Forelimb muscle (tissue), 1 donor: ENCODE data around the gene CCDC127. TPM values are rescaled to one million over a fixed set of nuclear protein-coding genes. Genes with fewer than 3 reads are reported as not detected.
"Not testable (repeated sequence)": the region's sequence is repeated elsewhere in the genome, so short reads cannot be mapped to it uniquely, and the experiment has no call there.

Experiments used
- DNase-seq: peaks from one replicate; pipeline ENCODE4 v3.0.0-alpha.2; 2013; ENCODE audit warnings: low read depth
- polyA plus RNA-seq: library from polyadenylated mRNA; unstranded; fragments of 120-200 nt; gene quantifications from one replicate; pipeline ENCODE4 v1.2.1, GENCODE V29; 2013; ENCODE audit not compliant: insufficient read length

Gene CCDC127
- polyA plus RNA-seq, result 9.5 TPM

DNA sequence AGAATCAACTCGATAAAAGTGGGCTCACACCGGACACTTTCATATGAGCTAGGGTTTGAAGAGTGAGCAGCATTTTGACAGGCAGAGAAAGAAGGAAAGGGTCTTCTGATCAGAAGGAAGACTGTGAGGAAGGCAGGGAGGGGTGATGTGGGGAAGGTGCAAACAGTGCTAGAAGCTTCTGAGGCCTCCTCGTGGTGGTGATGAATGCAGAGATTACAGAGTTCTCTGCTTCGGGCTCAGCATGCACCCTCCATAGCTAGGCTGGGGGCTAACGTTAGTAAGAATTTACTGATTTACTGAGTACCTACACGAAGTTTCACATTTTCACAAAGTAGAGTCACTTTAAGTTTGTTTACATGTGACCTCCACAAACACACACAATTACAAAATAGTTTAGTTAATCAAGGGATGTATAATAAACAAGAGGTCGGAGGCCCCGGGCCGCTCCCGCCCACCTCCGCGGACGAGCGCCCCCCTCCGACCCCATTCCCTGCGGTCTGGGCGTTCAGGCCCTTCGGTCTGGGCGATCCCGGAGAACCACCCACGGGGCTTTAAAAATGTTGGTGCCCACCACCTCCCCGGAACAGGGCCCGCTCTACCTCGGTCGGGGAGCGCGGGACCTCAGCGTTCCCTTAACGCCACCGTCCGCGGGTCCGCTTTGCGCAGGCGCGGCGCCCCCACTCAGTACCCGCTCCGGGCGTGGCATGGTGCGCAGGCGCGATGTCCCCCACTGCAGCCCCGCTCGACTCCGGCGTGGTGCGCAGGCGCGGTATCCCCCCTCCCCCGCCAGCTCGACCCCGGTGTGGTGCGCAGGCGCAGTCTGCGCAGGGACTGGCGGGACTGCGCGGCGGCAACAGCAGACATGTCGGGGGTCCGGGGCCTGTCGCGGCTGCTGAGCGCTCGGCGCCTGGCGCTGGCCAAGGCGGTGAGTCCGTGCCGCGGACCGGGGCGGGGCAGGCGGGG lies at the start of gene CCDC127, which contains the start of gene SDHA:
Gene CCDC127 (minus strand): TSS at position 660 of the 963 bp plus-strand sequence. CDS start 1,304 bp downstream, outside the sequence.
Gene SDHA (plus strand): TSS at position 827 of the 963 bp plus-strand sequence. CDS start 36 bp downstream, at position 863.
- DNase-seq, result peak; percentile 86

DNA sequence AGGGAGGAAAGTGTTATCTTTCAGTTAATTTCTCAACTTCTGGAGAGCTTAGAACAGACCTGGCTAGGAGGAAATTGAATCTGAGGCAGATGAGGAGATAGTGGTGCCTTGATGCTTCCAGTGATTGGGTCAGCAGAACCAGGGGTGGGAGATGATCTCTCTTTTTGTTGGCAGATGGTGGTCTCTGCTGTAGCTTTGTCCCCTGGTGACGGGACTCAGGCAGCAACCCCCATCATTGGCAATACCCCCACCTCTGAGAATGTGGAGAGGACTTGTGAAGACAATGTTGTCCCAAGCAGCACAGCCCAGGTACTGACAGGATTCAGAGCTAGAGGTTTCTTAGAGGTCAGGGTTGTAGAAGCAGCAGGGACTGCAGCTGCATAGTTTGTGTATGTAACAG lies 49.8 kb upstream of the CCDC127 start:
- no peak for DNase-seq

- not testable (repeated sequence) for DNase-seq
Observed at GRCh38 chr5:266311-267026, 48.5 kb upstream of the CCDC127 start.

GRCh38 chr5:264338-264737 lies 46.4 kb upstream of the CCDC127 start:
- DNase-seq, result no peak

DNA sequence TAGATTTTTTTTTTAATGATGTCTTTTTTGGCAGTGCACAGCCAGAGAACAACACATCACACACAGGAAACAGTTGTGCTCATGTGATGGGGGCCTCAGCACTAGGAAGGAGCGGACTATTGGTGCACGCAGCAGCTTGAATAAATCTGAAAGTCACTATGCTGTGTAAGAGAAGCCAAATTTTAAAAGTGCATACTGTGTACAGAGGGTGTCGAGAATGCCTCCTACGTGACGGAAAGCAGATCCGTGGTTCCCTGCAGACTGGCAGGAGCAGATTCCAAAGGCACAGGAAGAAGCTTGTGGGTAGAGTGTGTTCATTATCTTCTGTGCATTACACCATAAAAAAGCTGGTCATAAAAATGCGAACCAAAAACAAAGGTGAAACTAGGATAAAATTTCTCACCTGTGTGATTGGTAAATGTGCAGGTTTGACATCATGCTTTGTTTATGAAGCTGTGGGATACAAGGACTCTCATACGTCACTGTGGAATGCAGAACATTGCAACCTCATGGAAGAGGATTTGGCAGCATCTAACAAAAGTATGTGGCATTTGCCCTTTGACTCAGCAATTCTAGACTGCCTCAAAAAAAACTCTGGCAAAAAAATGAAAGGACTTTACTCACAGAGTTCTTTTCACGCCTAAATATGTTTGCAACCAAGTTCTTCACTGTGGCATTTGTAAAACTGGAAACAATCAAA lies 45.5 kb upstream of the CCDC127 start:
- not testable (repeated sequence) for DNase-seq

- DNase-seq, result no peak
Observed at GRCh38 chr5:257148-257547, 39.2 kb upstream of the CCDC127 start.

- not testable (repeated sequence) for DNase-seq
Observed at GRCh38 chr5:256347-256746, 38.4 kb upstream of the CCDC127 start.

- not testable (repeated sequence) for DNase-seq
Observed at GRCh38 chr5:255116-255515, 37.2 kb upstream of the CCDC127 start.

- not testable (repeated sequence) for DNase-seq
Observed at GRCh38 chr5:254322-254721, 36.4 kb upstream of the CCDC127 start.

GRCh38 chr5:252546-252945 lies 34.6 kb upstream of the CCDC127 start:
- no peak for DNase-seq

GRCh38 chr5:251975-252374 lies 34.0 kb upstream of the CCDC127 start:
- not testable (repeated sequence) for DNase-seq

DNA sequence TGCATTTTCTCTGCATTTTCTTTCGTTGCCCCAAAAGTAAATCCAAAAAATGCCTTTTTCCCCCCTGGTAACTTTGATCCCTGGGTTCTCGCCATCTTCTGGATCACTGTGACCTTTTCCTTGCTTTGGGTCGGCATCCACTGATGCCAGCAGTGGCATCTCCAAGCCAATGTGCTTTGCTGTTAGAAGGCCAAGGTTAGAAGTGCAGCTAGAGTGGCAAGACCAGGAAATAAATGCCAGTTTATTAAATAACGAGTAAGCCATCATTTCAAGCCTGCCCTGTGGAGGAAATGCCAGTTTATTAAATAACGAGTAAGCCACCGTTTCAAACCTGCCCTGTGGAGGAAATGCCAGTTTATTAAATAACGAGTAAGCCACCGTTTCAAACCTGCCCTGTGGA lies 33.6 kb upstream of the CCDC127 start:
- DNase-seq, result not testable (repeated sequence)

GRCh38 chr5:251016-251415 lies 33.1 kb upstream of the CCDC127 start:
- DNase-seq, result not testable (repeated sequence)

GRCh38 chr5:250396-250795 lies 32.4 kb upstream of the CCDC127 start:
- DNase-seq, result not testable (repeated sequence)

DNA sequence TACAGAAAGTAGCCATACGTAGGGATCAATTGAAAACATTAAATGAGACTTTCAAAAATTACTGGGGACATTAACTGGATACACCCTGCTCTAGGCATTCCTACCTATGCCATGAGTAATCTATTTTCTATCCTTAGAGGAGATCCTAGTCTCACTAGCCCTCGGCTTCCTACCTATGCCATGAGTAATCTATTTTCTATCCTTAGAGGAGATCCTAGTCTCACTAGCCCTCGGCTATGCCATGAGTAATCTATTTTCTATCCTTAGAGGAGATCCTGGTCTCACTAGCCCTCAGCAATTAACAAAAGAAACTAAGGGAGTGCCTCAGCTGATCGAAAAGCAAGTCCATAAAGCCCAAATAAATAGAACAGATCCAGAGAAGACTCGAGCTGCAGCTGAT lies 27.8 kb upstream of the CCDC127 start:
- DNase-seq, result not testable (repeated sequence)

- DNase-seq, result not testable (repeated sequence)
Observed at GRCh38 chr5:243683-244367, 25.9 kb upstream of the CCDC127 start.

- DNase-seq, result not testable (repeated sequence)
Observed at GRCh38 chr5:241045-241669, 23.2 kb upstream of the CCDC127 start.

DNA sequence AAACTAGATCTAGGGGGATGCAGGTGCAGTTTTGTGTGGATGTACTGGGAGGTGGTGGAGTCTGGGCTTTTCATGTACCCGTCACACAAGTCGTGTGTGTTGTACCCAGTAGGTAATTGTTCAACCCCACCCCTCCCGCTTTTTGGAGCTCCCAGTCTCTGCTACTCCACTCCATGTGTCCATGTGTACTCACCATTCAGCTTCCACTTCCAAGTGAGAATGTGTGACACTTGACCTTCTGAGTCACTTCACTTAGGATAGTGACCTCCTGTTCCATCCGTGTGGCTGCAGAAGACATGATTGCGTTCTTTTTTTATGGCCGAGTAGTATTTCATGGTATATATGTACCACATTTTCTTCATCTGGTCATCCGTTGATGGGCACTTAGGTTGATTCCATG lies 22.6 kb upstream of the CCDC127 start:
- DNase-seq, result not testable (repeated sequence)

DNA sequence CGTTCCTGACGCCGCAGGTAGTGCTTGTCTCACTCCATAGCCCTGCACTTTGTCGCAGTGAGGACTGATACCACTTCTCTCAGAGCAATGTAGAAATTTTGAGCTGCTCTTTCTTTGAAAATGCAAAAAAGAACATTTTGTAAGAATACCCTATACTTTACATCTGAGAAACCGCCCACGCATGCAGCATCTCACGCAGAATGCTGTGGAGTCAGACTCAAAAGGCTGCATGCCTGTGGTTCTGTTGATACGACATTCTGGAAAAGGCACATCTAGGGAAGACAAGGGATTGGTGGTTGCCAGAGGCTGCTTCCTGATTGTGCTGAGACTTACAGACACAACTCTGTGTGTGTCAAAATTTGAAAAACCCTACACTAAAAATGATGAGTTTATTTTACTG lies 20.0 kb upstream of the CCDC127 start:
- not testable (repeated sequence) for DNase-seq

- not testable (repeated sequence) for DNase-seq
Observed at GRCh38 chr5:235527-235926, 17.6 kb upstream of the CCDC127 start.

DNA sequence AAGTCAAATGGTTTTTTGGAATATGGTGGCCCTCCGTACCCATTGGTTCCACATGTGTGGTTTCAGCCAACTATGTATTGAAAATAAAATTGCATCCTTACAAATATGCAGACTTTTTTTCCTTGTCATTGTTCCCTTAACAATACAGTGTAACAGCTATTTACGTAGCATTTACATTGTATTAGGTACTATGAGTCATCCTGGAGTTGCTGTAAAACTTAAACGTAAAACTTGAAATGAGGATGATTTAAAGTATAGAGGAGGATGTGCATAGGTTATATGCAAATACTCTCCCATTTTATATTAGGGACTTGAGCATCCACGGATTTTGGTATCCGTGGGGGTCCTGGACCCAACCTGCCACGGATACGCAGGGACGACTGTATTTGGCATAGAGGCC lies 16.5 kb upstream of the CCDC127 start:
- no peak for DNase-seq
